ENCODE results near the gene YPEL4.

DNA sequence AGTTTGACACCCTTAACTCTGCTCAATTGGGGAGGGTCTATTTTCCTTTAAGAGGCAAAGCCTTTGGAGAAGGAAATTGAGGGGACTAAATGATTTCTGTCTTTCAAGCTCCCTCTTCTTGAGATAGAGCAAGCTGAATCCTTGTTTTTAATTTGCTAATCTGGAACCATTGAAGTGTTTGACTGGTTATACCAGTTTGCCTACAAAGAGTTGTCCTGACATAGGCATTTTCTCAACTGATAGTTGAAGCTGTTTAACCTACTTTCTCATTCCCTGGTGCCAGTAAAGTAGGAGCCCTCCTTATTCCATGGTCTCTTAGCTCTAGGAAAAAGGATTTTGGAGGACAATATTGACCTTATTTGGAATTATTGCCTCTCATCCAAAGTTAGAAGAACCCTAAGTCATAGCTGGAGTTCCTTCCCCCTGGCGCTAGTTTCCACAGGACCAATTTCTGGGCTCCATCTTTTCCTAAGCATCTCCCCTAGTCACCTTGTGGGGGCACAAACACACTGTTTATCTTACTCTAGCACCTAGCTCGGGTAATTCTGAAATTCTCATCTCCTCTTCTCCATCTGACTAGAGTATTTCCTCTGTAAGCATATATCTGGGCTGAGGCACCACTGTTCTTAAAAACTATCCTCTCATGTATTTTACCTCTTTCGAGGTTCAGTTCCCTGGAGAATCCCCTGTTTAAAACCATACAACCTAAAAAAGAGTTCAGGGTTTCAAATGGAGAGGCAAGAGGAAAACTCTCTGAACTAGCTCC lies 25.6 kb upstream of the YPEL4 start:
- no peak for TF ChIP-seq CTCF (IDR thresholded peaks at IDR 0.05; ENCODE audit: low read depth, low read length)
- TF ChIP-seq POLR2A (IDR thresholded peaks at IDR 0.05; ENCODE audit: extremely low read depth, insufficient read length) = no peak
- TF ChIP-seq MYC (IDR thresholded peaks at IDR 0.05; ENCODE audit: low read depth, low read length) = no peak

Measured in NB4 (cell line).